HG02798 (cell line): Measurements from ENCODE around the gene CORO1C.

ENCODE experiments used
- ATAC-seq: cut with Tn5 transposase; IDR thresholded peaks from one replicate; pipeline ENCODE4 v1.9.1; 2021; ENCODE audit warnings: mild to moderate bottlenecking; ENCODE audit not compliant: unreplicated experiment, poor library complexity

CORO1C gene

DNA sequence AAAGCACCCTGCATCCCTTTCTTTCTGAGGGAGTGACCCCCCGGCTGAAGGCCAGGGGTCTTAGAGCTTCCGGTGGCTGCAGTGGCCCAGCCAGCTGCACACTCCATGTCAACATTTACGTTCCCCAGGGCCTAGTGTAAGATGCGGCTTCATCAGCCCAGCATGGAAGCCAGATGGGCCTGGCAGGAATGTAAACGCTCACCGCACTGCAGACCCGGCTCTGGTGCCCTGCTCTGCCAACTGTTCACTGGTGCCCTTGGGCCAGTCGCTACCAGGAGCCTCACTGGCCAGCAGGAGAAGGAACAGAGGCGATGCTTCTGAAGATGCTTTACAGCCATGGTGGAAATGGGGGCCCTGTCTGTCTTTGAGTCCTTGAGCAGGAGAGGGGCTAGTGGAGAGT lies 124.8 kb downstream of the CORO1C start:
- ATAC-seq, result no peak

DNA sequence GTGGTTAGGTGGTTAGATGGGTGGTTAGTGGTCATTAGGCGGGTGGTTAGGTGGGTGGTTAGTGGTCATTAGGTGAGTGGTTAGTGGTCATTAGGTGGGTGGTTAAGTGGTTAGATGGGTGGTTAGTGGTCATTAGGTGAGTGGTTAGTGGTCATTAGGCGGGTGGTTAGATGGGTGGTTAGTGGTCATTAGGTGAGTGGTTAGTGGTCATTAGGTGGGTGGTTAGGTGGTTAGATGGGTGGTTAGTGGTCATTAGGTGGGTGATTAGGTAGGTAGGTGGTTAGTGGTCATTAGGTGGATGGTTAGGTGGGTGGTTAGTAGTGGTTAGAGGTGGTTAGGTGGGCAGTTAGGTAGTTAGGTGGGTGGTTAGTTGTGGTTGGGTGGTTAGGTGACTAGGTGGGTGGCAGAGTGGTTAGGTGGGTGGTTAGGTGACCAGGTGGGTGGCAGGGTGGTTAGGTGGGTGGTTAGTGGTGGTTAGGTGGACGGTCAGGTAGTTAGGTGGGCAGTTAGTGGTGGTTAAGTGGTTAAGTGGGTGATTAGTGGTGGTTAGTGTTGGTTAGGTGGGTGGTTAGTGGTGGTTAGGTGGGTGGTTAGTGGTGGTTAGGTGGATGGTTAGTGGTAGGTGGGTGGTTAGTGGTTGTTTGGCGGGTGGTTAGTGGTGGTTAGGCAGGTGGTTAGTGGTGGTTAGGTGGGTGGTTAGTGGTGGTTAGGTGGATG lies 125.5 kb downstream of the CORO1C start:
- ATAC-seq, result no peak

DNA sequence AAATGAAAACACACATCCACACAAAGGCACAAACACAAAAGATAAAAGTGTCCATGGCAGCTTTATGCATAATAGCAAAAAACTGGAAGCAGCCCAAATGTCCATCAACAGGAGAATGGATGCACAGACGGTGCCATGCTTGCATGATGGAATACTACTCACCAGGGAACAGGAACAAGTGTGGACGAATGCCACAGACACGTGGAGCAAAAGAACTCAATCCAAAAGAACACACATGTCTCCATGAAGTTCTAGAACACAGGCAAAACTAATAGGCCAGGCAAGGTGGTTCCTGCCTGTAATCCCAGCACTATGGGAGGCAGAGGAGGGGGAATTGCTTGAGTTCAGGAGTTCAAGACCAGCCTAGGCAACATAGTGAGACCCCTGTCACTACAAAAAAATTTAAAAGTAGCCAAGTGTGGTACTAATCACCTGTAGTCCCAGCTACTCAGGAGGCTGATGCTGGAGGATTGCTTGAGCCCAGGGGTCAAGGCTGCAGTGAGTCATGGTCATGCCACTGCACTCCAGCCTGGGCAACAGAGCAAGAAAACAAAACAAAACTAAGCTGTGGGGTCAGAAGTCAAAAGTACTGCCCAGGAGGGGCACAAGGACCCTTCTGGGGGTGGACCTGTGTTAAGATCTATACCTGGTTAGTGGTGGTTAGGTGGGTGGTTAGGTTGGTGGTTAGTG lies 126.2 kb downstream of the CORO1C start:
- no peak for ATAC-seq

DNA sequence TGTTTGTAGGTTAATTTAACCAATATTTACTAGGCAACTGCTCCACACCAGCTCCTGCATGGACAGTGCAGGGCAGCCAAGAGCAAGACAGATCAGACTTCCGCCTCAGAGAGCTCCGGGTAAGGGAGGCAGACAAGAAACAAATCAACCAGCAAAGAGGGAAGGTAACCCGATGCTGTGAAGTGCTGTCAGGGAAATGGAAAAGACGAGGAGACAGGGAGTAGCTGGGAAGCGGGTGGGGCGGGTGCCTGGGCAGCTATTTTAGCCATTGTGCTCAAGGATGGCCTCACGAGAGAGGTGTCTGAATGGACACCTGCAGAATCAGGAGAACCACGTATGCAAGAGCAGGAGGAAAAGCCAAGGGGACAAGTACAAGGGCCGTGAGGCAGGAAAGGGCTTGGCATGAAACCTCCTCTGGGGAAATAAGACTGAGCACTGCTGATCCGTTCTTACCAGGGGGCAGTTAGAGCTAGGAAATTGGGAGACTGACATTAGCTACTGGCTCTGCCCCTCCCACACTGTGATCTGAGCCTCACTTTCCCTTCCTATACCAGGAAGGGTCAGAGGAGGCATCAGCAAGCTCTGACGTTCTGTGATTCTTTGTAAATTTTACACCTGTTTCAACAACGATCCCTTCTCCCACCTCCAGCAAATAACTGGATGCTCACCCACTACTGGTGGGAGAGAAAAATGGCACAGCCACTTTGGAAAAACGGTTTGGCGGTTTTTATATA lies 126.9 kb downstream of the CORO1C start:
- no peak for ATAC-seq

DNA sequence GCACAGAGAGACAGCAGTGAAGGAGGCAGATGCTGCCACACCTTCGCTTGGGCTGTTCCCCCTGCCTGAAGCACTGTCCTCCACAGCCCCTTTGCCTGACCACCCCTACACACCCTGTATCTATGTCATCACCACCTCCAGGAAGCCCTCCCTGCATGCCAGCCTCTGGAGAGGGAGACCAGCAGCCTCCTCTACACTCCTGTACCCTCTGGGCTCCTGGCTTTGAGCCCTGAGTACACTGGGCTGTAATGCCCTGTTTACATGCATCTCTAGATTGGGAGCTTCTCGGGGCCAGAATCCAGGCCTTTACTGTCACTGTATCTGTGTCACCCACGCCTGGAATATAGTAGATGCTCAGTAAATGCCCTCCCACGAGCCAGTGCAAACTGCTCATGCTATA lies 127.6 kb downstream of the CORO1C start:
- ATAC-seq, result no peak

DNA sequence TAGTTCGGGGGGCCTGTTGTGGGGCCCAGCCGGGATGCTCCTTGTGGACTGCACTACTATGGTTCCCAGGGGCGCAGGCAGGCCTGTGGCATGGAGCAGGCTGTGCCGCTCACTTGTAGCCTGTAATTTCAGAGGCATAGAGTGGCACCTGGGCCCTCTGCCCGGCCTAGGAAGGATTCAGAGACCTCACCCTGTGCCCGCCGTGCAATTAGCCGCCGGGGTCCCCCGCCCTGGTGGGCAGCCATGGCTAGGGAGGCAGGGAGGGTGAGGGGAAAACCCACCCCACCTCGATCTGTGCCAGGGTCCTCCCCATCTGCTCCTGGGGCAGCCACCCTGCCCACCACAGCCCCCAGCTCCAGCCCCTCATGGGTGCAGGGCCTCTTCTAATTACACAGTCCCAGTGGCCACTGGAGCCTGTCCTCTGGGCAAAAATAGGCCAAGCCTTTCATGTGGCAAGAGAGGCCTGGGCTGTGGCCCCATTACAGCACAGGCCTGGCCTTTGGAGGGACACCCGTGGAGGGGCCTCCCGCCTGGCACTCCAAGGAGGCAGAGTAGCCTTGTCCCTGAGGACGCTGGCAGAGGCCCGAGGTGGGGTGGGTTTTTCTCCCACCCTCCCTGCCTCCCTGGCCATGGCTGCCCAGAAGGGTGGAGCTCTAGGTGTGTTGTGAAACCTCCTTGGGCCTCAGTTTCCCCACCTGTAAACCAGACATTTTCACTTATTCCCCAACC lies 128.2 kb downstream of the CORO1C start:
- no peak for ATAC-seq

DNA sequence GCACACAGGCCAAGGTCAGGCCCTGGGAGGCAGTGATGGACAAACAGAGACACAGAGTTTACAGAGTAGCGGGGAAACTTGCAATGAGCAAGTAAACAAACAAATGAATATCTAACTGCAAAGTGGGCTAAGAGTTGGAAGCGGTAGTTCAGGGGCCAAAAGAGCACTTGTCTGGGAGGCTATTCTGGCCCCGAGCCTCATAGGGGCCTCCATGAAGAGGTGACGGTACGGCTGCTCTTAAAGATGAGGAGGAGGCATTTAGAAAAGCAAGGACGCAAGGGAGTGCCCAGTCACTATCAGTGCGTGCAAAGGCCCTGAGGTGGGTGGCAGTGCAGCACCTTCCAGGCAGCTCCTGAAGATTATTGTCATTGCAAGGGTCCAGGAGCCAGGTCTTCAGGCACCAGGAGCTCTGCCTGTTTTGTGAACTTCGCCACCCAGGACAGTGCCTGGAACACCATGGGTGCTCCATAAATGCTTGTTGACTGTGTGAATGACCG lies 129.1 kb downstream of the CORO1C start:
- no peak for ATAC-seq

DNA sequence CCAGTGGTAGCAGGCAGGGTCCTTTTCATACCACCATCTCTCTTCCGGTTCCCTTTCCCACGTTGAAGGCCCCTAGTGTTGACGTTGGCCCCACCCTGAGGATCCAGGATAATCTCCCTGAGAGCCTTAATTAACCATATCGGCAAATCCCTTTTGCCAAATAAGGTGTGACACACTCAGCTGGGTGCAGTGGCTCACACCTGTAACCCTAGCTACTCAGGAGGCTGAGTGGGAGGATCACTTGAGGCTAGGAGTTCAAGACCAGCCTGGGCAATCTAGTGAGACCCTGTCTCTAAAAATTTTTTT lies 130.7 kb downstream of the CORO1C start:
- ATAC-seq, result no peak

DNA sequence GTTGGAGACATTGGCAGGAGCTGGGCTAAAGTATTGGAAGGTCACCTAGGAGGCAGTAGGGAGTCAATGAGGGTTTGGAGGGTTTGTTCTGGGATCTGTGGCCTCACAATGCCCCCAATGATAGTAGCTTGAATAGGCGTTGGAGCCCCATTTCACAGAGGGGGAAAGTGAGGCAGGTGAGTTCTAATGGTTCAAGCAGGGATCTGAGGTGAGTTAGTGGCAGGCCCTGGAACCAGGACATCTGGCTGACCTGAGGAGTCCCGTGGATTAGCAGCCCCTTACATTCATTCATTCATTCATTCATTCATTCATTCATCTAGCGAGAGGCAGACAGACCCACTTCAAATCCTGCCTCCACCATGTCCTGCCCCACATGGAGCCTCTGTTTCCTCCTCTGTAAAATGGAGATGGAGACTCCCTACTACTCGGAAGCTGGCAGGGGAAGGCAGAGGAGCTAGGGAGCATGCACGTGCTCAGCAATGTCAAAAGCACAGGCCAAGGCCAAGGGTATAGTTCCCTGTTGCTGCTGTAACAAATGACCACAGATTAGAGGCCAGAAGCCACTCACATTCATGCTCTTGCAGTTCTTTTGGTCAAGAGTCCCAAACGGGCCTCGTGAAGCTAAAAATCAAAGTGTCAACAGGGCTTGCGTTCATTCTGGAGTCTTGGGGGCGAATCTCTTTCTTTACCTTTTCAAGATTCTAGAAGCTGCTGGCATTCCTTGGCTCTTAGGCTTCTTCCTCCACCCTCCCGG lies 131.2 kb downstream of the CORO1C start:
- no peak for ATAC-seq

DNA sequence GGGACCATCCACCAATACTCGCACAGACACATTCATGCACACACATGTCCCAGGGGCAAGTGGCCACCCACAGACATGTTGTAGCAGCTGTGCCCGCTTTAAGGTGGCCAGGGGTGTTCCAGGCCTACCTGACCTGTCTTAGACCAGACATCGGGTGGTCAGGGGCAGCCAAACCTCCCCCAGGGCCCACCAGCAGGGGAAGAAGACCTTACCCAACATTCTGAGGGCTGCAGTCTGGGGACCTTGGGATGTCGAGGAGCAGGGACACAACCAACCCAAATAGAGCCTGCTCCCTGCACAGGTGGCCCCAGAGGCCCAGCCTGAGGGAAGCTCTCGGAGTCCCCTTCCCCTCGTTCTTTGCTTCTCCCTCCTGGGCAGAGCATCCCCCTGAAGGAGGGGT lies 131.8 kb downstream of the CORO1C start:
- no peak for ATAC-seq

DNA sequence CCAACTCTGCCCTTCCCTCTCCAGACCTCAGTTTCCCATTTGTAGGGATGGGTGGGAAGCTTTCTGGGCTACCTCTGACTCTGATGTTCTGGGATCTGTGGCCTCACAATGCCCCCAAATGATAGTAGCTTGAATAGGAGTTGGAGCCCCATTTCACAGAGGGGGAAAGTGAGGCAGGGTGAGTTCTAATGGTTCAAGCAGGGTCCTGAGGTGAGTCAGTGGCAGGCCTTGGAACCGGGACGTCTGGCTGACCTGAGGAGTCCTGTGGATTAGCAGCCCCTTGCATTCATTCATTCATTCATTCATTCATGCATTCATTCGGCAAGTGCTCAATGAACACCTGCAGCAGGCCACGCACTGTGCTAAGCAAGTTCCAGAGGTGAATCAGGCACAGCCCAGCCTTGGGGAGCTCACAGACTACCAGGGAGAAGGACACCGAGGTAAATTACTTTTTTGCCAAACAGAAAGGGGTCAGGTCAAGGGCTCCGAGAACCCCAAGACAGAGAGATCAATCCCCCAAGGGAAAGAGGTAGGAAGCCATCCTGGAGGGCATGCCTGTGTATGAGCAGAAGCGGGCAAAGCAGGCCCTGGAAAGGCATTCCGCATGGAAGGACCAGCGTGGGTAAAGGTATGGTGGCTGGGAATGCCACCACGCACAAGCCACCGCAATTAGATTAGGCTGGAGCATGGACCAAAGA lies 132.6 kb downstream of the CORO1C start:
- no peak for ATAC-seq

DNA sequence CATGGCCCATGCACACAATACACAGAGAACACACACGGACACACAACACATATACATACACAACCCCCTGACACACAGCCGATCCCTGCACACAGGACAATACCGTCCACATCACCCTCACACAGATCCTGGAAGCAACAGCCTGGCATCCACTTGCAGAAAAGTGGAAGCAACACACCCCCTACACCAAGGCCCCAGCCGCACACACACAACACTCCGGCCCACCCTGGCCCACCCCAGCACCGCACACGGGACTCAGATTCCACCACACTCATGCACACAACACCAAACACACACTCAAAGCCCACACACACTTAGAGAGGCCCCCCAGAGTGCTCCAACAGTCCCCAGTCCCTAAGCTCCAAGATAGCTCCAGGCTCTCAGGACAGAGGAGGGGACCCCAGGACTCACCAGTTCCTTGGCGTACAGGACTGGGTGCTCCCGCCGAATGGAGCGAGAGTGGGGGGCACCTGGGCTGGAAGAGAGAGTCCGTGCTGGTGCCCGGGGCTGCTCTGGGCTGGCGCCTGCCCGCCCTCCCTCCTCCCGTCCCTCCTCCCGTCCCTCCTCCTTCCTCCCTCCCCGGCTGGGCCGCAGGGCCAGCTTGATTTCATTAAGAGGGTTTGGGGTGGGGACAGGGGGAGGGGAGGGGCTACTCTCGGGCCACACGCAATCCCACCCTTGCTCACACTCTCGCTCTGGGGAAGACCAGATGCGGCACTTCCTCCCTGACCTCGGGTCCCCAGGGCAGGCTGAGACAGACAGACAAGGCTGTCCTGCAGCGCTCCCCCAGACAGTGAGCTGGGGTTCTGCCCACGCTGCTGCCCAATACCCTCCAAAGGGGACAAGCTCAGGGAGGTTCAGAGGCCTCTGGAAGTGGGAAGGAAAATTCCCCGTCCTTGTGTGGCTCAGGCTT lies 133.5 kb downstream of the CORO1C start, which contains the start of gene TMEM119:
Gene TMEM119 (minus strand): TSS at position 526 of the 913 bp plus-strand sequence. CDS start 5,701 bp downstream, outside the sequence.
- no peak for ATAC-seq

DNA sequence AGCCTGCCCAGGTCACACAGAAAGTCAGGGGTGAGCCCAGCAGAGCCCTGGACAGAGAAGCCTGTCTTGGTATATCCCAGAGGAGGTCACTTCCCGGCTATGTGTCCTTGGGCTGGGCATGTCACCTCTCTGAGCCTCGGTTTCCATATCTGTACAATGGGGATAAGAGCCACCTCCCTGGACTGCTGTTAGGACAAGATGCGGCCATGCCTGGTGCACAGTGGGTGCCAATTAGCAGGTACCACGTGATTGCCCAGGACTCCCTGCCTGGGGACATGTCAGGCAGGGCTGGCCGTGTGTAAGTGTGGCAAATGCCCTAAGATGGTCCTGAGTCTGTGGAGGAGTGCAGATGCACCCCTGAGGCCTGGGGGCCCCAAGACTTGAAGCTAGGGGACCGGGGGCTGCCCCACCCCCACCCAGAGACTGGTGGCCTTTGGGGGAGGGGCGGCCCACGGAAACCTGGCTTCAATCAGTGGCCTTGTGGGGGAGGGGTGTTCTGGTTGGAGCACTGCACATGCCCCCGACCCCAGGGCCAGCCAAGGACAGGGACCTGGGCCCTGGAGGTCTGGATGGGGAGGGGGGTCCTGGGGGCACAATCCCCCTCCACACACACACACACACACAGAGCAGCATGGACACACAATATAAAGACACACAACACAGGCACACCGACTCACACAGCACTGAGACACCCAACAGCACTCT lies 134.3 kb downstream of the CORO1C start:
- ATAC-seq, result no peak

DNA sequence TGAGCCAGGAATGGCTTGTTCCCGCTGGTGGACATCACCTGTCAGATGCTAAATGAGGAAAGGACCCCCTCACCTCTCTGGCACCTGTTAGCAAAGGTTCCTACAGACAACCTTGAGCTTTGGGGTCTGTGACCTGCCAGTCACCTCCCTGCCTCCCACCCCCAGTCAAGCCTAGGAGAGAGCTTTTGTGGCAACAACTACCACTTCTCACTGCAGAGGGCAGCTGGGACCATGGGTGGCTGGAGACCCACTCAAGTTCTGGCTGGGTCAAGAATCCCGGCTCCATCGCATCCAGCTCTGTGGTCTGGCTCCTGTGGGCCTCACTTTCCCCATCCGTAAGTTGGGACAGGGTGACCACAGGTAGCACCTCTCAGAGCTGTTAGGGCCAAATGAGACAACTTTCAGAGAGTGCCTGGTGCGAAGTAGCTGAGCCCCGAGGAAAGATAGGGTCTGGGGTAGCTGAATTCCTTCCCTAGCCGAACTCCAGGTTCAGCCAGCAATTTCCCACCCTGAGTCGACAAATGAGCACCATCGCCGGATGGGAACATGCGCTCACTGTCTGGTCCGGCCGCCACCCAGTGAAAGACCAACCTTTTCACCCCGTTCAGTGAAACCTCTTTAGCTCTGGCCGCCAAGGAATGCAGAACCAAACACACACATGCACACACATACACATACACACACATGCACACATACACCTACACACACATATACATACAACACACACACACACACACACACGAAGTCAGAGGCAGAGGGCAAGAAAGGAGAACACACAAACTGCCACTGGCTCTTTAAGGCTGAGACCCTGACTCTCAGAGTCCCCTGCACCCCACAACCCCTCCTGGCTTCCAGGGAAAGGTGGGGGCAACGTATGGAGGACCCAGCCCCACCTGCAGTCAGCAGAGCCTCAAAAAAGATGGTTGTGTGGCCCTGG lies 135.3 kb downstream of the CORO1C start:
- ATAC-seq, result no peak
